ENCODE data around the gene MINAR1.

Gene MINAR1

DNA sequence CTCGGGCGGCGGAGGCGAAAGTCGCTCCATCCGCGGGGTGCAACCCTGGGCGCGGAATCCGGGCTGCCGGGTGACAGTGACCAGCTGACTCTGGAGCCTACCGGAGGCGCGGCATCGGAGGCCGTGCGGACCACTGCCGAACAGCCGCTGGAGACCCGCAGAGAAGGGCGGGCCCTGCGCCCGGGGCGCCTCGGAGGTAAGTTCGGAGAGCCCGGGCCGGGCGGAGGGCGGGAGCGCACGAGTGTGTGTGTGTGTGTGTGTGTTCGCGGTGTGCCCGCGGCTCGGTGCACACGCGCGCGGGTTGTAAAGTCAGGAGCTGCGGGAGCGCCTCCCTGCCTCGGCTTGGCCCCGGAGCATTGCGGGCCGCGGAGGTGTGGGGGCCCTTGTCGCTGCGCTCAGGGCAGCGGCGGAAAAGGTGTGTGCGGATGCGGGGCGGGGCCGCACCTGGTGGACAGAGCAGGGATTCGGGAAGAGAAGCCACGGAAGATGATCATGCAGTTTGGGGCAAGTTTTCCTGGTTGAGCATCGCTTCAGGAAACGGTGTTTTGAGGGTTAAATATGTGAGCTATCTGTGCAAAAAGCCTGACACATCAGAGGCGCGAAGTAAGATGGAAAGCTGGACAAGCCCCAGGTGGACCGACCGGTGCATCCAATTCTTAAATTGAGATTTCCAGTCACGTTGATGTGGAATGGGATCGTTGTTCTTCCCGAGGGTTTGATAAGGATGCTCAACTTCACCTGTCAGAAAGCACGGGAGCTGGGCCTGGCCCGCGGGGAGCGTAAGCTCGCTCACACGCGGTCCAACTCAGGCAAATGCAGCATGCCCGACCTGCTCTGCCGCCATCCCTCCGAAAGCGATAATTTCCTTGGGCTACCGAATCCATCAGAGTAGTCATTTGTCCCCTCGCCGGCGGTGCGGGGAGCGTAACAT is 474 bp downstream of the MINAR1 start:
- DNase-seq (ENCODE audit: low spot score): no peak

DNA sequence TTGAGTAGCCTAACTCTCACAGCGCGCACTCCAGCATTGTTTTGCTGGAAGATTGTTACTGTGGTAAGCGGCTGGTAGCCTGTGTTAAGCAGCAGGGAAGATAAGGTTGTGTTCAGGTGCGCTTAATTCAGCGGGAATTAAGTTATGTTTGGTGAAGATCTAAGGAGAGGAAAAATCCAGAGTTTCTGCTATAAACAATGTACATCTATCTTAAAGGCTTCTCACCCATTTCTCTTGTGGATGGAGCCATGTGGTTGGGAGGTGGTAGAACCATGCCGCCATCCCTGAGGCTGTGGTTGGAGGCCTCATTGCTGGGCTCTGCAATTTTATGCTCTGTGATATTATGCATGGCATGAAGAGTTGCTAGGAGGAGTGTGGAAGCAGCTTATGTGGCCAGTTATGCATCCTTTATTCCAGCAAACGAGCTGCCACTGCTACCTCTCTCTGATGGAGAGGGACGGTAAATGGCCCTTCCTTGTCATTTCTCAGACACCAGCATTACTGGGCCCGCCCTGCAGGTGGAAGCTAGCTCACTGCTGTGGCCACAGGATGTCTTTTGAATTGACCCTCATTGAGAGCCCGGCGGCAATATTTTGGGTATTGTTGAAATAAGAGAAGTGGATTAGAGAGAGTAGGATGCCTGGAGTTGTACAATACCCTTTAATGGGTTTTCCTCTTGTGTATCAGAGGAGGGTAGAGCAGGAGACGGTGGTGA is 1.3 kb downstream of the MINAR1 start:
- DNase-seq (ENCODE audit: low spot score): no peak

DNA sequence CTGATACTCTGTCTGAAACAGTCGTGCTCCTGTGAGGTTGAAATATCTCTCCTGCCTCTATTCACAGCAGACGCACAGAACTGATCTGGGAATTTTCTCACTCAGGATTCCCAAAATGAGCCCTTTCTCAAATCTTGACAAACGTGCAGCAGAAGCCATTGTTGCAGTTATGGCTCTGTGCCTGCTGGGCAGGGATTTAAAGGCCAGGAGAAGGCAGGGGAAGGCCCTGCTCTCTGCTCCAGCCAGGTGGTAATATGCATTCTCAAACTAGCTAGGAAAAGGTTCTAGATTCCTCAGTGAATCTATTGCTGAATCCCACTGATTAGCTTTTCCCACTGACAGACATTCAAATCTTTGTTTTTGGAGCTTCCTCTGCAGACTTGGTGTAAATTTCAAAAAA is 2.2 kb downstream of the MINAR1 start:
- DNase-seq (ENCODE audit: low spot score): no peak

DNA sequence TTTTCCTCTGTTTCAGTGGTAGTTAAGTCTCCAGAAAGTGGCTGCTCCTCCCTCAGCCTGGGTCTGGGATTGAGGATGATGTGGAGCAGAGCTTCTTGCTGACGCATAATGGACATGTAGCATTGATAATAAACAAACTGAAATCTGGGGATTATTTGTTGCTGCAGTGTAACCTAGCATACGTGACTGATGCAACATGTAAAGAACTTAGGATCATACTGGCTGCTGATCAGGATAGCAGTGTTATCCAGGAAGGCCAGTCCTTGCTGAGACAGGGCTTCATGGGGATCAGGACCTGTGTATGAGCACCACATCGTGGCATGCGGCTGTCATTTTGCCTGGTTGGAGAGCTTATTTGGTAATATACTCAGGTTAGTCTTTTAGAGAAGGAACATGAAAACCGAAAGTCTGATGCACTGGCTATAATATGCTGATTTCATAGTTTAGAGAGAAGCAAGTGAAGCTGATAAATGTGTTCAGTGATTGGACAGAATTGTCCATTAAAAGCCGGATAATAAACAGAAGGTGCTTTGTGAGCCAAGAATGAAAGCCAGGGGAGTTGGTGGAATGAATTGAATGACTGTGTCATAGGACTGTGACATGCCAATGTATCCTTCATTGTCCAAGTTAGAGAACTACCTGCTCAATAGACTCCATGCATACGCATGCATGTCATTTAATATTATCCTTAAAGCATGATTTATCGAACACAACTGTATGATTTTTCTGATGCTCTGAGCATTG is 4.1 kb downstream of the MINAR1 start:
- DNase-seq (ENCODE audit: low spot score): no peak

DNA sequence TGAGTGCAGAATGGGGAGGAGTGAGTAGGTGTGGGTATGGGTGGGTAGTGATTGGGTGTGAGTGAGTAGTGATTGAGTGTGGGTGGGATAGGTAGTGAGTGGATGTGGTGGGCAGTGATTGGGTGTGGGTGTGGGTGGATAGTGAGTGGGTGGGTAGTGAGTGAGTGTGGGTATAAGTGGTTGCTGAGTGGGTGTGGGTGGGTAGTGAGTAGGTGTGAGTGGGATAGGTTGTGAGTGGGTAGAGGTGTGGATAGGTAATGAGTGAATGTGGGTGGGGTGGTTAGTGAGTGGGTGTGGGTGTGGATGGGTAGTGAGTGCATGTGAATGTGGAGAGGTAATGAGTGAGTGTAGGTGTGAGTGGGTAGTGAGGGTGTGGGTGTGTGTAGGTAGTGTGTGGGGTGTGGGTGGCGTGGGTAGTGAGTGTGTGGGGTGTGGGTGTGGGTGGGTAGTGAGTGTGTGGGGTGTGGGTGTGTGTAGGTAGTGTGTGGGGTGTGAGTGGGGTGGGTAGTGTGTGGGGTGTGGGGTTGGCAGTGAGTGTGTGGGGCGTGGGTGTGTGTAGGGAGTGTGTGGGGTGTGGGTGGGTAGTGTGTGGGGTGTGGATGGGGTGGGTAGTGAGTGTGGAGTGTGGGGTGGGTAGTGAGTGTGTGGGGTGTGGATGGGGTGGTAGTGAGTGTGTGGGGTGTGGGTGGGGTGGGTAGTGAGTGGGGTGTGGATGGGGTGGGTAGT is 5.3 kb downstream of the MINAR1 start:
- DNase-seq (ENCODE audit: low spot score): no peak

- DNase-seq (ENCODE audit: low spot score): no peak
These were observed 7.1 kb downstream of the MINAR1 start for GRCh38 chr15:79439236-79439635.

GRCh38 chr15:79440355-79440908 is 8.3 kb downstream of the MINAR1 start:
- no peak for DNase-seq (ENCODE audit: low spot score)

GRCh38 chr15:79442911-79443310 is 10.8 kb downstream of the MINAR1 start:
- no peak for DNase-seq (ENCODE audit: low spot score)

- DNase-seq (ENCODE audit: low spot score): no peak
These were observed 14.9 kb downstream of the MINAR1 start for GRCh38 chr15:79447060-79447459.

GRCh38 chr15:79450648-79451047 is 18.5 kb downstream of the MINAR1 start:
- DNase-seq (ENCODE audit: low spot score): no peak

GRCh38 chr15:79451361-79451999 is 19.3 kb downstream of the MINAR1 start:
- DNase-seq (ENCODE audit: low spot score): no peak

- no peak for DNase-seq (ENCODE audit: low spot score)
These were observed 20.3 kb downstream of the MINAR1 start for GRCh38 chr15:79452244-79453051.

GRCh38 chr15:79453446-79453845 is 21.3 kb downstream of the MINAR1 start:
- DNase-seq (ENCODE audit: low spot score): no peak

GRCh38 chr15:79454063-79454462 is 21.9 kb downstream of the MINAR1 start:
- DNase-seq (ENCODE audit: low spot score): no peak

DNA sequence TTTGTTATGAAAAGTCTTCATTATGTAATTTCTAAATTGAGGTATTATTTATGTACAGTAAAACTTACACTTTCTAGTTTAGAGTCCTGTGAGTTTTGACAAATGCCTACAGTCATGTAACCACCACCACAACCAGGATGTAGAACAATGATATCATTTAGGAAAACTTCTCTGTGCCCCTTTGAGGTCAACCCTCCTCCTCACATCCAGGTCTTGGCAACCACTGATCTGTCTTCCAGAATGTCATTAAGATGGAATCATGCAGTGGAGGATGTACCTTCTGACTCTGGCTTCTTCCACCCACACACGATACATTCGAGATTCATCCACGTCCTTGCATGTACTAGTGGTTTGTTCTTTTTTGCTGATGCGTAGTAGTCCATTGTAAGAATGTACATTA is 23.2 kb downstream of the MINAR1 start:
- no peak for DNase-seq (ENCODE audit: low spot score)

- no peak for DNase-seq (ENCODE audit: low spot score)
These were observed 23.8 kb downstream of the MINAR1 start for GRCh38 chr15:79455943-79456342.

DNA sequence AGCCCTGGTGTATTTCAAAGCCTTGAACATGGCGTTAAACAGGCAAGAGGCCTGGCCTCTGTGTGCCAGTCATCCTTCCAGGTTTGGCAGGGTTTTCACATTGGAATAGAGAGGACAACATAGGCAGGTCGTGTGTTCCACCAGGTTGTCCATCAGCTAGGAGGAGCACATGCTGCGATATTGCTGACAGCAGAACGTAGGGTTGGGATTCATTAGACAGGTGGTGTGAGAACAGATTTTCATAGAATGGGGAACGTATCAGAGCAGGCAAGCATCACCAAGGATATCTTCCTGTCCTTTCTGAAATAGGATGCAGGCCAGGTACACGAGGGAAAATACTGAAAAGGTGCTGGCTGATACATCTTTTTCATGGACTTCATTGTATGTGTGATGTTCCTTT is 26.4 kb downstream of the MINAR1 start:
- no peak for DNase-seq (ENCODE audit: low spot score)

DNA sequence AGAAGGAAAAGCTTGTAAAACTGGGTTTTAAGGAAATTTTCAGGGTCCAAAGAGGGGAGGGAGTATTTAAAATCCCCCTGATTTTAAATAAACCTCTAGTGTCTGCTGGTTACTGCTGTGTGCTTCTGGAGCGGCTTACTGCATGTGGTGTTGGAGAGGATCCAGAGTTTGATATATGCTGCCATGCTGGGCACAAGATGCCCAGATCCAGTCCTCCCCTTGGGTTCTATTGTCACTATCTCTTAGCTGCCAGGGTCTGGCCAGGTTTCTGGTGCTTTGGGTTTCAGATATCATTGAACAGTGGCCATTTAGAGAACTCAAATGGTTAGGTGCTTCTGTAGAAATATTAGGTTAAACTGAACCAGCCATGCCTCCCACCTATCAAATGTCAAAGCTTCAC is 27.5 kb downstream of the MINAR1 start:
- no peak for DNase-seq (ENCODE audit: low spot score)

DNA sequence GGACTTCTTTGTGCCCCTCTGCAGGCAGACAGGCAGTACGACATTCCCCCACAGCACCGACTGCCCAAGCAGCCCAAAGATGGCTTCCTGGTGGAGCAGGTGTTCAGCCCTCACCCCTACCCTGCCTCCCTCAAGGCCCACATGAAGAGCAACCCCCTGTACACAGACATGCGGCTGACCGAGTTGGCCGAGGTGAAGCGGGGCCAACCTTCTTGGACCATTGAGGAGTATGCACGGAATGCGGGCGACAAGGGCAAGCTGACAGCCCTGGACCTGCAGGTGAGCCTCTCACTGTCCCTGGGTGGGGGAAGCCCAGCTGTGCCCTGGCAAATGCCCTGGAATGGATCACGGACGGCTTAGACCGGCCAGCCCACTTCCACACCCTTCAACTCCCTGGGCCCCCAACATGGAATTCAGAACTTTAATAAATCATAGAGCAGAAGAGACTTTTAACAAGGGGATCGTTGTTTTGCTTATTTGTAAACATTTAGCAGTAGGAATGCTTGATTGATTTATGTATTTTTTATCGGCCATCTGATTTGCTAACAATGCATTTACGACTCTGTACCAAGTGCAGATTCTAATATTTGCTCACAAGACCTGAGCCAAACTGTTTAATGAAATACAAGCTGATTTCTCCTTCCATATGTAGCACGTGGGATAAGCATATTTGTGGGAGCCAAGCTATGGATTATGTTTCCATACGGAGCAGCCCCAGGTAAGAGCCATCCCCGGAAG is 31.1 kb downstream of the MINAR1 start:
- DNase-seq (ENCODE audit: low spot score): no peak
